HPDE6-E6E7 (cell line): Measurements from ENCODE around the gene HTR4.

Experiments used
- DNase-seq: peaks from one replicate; pipeline ENCODE4 v3.0.0; 2011; ENCODE audit warnings: missing footprints; ENCODE audit errors: extremely low spot score

The HTR4 gene

DNA sequence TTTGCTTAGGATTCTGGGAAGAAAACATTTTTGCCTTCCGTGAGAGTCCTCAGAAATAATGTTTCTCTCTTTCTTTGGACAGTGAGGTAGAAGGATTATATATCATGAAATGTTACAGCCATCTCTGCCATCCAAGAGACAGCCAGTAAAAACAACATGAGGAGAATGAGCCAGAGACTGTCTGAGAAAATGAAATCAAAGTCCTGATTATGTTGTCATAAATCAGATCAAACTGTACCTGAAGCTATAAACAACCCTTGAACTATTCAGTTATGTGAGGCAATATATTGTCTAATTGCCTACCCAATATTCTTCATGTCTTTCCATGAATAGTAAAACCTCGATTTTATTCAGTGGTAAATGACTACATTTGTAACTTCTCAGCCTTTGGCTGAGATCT, 9.2 kb upstream of the HTR4 start:
- DNase-seq: no peak

- DNase-seq: no peak
Observed at GRCh38 chr5:148660346-148660660, 6.0 kb upstream of the HTR4 start.

DNA sequence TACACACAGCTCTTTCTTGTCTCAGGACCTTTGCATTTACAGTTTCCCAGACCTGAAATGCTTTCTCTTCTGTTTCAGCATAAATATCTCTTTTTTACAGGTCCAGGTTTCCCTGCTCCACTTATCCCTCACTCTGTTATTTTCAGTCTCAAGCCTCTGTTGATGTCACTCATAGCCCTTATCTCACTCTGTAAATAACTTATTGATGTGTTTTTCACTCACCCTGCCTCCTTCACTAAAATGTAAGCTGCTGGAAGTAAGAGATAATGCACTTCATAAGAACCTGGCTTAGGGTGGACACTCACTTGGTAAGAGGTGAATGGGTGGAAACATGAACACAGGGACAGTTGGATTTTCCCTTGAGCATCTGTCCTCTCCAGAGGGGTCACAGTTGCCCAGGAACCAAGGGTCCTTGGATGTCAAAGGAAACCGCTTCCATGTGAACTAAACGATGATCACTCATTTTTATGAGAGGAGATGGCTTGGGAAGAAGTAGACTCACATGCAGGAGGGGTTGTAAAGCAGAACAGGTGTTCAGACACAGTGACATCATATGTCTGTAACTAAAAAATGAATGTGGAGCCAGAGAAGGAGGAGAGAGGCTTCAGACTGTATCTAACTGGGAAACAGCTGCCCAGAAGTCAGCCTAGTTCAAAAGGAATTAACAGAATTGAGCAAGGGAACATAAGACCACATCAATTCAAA, 5.5 kb upstream of the HTR4 start:
- no peak for DNase-seq

GRCh38 chr5:148653291-148653835, 964 bp downstream of the HTR4 start:
- DNase-seq: no peak

- DNase-seq: no peak
Observed at GRCh38 chr5:148651528-148651927, 2.8 kb downstream of the HTR4 start.

DNA sequence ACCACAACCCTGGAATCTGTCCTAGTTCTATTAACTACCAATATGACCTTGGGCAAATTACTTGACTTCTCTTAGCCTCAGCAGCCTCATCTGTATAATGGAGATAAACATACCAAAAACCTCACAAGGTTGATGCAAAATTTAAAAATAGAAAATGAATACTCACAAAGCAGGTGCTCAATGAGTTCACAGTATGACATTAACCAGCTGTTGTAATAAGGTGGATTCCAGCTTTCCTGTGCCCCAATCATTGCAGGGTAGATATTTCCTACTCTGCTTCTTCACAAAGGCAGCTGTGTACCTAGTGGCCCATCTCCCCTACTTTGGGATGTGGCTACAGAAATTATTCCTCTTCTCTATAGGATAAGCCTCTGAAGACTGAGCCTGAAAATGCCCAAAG, 8.8 kb downstream of the HTR4 start:
- DNase-seq: no peak

DNA sequence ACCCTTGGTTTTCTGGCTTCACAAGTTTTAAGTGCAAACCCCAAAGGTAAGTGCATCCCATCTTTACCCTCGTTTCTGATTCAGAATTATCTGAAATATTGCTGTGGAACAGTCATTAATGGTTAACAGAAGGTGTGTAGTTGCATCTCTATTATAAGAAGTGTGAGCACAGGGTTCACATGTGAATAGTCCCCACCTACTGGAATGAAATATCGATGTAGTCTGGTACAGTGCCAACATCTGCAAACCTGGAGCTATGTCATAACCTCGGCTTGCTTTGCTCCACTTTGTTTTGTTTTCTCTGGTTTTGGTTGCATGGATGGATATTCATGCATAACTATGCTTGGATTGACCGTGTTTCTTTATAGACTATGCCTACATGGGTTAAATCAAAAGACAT, 12.6 kb downstream of the HTR4 start:
- DNase-seq: no peak

GRCh38 chr5:148640471-148640870, 13.9 kb downstream of the HTR4 start:
- DNase-seq: no peak

DNA sequence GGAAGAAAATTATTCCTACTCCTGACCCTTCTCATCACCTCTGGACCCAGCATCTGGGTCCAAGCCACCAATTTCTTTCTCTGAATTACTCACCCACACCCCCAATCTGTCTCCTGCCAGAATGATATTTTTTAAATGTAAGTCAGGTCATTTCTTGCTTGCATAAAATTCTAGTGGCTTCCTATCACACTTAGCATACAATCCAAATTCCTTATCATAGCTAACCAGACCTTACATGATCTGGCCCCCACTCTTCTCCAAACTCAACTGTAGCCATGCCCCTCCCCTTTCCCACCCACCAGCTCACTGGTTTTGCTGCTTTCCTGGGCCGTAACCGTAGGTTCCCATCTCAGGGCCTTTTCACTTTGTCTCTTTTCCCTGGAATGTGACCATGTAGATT, 15.2 kb downstream of the HTR4 start:
- DNase-seq: no peak

DNA sequence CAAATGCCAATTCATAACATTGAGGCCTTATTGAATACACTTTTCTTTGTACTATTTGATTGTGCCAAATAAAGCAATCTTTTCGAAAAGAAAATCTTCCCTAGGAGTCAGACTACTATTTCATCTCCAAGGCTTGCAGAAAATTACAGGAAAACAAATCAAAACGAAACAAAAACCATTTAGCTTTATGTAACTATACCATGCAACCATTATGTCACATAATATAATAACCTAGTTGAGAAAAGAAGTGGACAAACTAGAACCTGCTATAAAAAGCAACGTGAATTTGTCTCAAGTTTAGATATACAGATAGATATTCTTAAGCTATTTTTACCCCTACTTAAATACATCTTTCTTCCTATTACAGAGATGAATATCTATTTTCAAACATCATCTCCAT, 18.0 kb downstream of the HTR4 start:
- no peak for DNase-seq

DNA sequence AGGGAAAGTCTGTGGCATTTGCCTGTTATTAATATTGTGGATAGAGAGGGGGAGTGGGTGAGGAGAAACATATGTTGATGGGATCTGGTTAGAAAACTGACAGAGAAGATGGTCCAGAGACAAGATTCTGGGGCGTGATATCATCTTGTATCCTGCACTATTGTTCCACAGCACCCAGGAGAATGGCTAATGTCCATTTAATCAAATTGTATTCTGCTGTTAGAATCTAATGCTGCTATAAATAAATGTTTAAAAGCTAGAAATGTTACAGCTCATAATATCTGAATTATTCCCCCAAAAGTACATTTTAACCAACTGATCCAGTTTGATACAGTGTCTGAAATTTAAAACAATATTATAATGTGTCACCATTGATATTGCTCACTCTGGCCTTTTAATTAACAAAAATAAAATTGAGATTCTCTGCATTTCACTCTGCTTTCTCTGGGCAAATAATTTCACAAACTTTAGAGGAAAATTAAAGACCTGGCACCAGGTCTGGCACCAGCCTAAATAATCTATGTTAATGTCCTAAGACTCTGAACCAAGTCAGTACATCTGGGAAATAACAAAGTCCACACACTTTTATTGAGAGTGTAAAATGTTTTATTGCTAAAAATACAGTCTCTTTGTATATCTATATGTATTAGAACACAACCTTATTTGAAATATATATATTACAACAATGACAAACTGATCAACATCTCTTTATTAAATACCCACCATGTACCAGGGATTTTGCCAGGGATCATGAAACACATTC, 18.8 kb downstream of the HTR4 start:
- no peak for DNase-seq

DNA sequence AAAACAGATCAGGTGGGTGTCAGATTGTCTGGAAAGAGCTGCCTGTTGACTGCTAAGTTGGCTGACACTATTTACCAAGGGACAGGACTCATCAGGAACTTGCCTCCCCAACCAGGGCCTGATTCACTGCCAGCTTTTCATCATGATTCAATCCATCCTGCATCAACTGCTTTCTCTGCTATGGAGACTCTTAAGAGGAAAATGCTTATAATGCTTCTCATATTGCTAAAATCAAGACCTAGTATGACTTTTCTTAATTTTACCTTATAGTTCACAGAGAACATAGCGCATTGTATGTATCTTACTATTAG, 21.3 kb downstream of the HTR4 start:
- DNase-seq: no peak

DNA sequence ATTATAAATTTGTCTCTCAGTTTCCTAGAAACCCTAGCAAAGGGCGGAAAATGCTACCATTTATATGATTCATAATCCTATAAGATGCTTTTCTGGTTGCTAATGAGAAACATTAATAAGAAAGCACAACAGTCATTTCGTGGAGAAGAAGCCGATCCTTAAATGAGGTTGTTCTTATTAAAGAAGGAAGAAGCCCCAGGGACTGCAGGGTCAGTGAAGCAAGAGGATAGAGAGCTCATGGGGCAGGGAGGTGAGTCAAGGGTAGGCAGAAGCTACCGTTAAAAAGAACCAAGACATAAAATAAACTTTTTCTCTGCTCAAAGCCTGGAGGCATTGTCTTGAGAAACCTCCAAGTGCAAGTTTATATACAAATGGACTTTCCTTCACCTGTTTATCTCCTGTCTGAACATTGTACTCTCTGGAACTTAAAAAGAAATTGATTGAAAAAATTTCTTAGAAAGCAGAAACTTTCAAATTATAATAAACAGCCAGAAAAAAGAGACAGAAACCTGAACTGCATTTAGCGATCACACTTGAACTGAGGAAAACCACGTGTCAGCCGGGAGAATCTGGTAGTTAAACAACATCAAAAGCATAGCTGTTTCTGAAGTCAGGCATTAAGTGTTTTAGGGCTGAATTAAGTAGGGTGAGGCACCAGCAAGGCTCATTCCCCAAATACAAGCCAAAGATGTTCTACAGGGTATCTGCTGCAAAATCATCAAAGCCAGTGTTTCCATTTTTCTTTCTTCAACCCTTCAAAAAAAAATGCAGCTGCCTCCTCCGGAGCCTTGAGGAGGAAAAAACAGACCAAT, 21.9 kb downstream of the HTR4 start:
- DNase-seq: no peak

DNA sequence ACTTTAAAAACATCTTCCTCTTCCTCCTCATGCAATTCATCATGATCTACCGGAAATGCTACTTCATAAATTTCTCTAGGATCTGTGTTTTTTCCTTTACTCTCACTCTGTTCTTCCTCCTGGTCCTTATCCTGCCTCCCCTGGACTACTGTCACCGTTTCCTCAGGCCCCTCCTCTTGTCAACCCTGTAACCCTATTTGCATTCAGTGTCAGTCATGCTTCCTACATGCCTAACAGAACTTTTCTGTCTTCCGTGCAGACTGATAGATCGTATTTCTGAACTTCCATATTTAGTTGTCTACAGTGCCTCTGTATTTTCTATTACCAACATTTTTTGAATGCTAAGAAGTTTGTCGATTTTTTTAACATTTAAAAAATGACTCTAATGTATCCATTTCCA, 27.3 kb downstream of the HTR4 start:
- no peak for DNase-seq

GRCh38 chr5:148626081-148626613, 28.2 kb downstream of the HTR4 start:
- DNase-seq: no peak

DNA sequence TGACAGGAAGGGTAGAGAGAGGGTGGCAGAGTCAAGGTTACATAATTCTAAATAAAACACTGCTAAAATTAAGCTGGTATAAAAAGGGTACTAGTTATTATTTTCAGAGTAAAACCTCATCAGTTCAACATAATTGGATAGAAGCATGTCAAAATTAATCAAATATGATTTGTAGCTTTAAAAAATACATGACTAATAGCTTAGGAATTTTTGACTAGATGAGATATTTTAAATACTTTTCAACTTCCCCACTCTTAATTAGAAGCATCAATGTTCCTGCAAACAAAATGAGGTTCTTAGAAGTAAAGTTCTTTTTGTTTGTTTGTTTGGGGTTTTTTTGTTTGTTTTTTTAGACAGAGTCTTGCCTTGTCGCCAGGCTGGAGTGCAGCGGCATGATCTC, 29.1 kb downstream of the HTR4 start:
- DNase-seq: no peak

DNA sequence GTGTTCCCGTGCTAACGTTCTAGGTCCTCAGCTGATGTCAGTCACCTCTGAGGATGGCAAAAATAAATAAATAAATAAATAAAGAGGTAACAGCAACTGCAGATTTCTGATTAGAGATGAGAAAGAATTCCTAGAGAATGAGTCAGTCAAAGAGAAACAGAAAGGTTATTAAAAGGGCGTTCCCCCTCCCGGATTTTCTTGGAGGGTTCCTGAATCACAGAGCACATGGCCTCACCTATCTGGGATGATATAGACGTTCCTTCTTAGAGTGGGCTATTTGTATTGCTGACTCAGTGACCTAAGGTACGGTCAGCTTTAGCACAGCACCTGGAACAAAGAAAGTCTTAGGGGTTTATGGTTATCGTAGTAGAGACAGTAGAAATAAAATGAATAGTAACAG, 30.6 kb downstream of the HTR4 start:
- DNase-seq: peak; percentile 27

GRCh38 chr5:148623101-148623500, 31.2 kb downstream of the HTR4 start:
- no peak for DNase-seq

- DNase-seq: no peak
Observed at GRCh38 chr5:148620696-148621095, 33.6 kb downstream of the HTR4 start.

DNA sequence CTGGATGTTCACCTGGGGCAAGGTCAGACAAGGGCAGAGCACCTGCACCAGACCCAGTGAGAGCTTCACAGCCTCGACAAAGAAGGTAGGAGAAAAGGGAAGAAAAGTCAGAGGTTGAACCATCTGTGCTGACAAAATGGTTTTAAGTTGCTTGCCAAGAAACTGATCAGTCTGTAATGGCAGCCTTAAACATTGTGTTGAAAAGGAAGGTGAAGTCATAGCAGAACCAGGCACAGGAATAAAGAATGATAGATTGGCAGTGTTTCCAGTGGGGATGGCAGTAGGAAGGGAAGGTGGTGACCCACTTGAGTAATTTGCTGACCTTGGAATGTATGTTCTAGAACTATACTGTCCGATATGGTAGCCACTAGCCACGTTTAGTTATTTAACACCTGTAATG, 34.2 kb downstream of the HTR4 start:
- no peak for DNase-seq

- no peak for DNase-seq
Observed at GRCh38 chr5:148619484-148619883, 34.8 kb downstream of the HTR4 start.

DNA sequence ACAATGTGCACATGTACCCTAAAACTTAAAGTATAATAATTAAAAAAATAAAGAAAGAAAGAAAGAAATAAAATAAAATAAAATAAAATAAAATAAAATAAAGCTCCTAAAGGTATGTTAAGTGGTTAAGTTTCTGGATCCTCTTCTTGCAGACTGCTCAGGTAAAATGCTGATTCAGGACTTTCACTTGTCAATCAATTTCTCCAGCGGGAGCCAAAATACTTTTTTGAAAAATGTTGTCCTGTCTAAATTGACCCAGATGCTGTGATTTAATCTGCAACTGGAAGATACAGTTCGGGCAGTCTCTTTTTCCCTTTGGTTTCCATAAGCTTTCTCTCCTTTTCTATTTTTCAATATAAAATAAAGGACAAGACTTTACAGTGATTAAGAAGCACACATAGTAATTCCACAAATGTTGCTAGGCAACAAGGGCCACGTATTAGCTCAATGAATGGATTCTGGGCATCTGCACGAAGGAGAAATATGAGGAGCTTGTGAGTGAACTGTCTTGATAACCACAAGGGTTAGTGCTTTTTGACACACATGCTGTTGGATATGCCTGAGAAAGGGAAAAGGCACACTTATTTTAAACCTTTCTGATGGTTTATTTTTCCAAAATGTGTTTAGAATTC, 38.6 kb downstream of the HTR4 start:
- no peak for DNase-seq
